ENCODE measurements around the gene SLC6A11. TPM values are rescaled to one million over a fixed set of nuclear protein-coding genes. Genes with fewer than 3 reads are reported as not detected.

The SLC6A11 gene
- total RNA-seq, 1 experiment from 2014 or later = not detected

DNA sequence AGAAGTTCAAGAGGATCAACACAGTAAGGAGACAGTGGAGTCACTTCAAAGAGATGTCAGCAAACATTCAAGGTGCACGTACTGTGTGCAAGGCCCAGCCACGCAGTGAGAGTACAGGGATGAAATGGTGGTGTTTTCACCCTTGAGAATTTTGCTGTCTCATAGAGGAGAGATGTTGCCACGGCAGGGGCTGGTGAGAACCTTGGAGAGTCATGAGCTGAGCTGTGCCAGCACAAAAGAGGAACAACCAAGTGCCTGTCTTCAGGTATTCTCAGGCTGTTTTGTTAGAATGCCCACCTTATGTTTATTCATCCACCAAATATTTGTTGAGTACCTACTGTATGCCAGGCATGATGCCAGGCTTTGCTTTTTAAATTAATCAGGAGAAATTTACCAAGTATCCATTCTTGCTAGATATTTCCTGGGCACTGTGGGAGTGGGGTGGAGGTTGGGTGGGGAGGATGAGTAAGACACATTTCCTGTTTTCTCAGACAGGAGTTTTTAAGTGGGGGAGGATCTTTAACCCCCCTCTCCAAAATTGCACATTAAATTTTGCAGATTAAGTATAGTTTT is 72.6 kb downstream of the SLC6A11 start:
- BruUV-seq (replicated peaks) = no TSS peak

DNA sequence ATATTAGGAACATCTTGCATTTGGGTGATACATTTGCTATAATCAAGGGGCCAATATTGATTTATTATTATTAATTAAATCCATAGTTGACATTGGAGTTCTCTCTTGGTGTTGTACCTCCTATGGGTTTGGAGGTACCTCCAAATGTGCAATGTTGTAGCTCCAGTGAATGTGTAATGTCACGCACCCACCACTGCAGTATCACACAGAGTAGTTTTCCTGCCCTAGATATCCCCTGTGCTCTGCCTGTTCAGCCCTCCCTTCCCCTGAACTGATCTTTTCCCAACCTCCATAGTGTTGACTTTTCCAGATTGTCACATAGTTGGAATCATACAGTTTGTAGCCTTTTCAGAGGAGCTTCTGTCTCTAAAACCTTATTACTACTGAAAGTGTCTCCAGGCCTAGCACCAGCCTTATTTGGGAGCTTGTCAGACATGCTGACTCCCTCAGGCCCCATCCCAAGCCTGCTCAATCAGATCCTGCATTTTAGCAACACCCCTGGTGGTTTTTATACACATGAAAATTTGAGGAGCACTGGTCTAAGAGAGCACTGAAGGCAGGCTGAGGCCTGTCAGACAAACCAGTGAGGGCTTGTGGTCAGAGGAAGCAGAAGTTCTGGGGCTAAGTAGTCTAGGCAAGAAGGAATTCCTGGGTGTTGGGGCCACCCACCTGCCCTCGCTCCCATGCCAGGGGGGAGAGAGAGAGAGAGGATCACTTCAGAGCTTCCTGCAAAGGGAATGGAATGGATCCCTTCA is 73.4 kb downstream of the SLC6A11 start:
- intact Hi-C loops (cut with micrococcal nuclease; ENCODE audit: unreplicated experiment) = no loop called here
- Mint-ChIP-seq H3K27me3 (ENCODE audit: unreplicated experiment) (peaks cover 72% of the 10 kb centered on the region), H3K4me3 (ENCODE audit: low read depth, unreplicated experiment) (no peak overlapping the region), H3K36me3 (ENCODE audit: insufficient read depth, unreplicated experiment) (no peaks in the 10 kb centered on the region), H3K27ac (ENCODE audit: unreplicated experiment) (no peak overlapping the region), H3K9me3 (ENCODE audit: low read depth, unreplicated experiment) (peaks cover 2% of the 10 kb centered on the region), H3K4me1 (ENCODE audit: low read depth, unreplicated experiment) (no peaks in the 10 kb centered on the region)
- DNase-seq = no peak
- no TSS peak for BruUV-seq (replicated peaks)
- no peak for TF ChIP-seq CTCF (IDR thresholded peaks at IDR 0.05; ENCODE audit: unreplicated experiment)
- CTCF ChIA-PET = no interaction called here

More for the DNA sequence above, 72.6 kb downstream of the SLC6A11 start:
- H3K4me1 Mint-ChIP-seq (ENCODE audit: low read depth, unreplicated experiment) = no peaks in the 10 kb centered on the region
- H3K36me3 Mint-ChIP-seq (ENCODE audit: insufficient read depth, unreplicated experiment) = no peaks in the 10 kb centered on the region
- DNase-seq = no peak
- H3K9me3 Mint-ChIP-seq (ENCODE audit: low read depth, unreplicated experiment) = peaks cover 2% of the 10 kb centered on the region
- CTCF ChIA-PET = no interaction called here
- peaks cover 71% of the 10 kb centered on the region for H3K27me3 Mint-ChIP-seq (ENCODE audit: unreplicated experiment)
- intact Hi-C loops (cut with micrococcal nuclease; ENCODE audit: unreplicated experiment) = no loop called here
- no peak overlapping the region for H3K4me3 Mint-ChIP-seq (ENCODE audit: low read depth, unreplicated experiment)
- no peak overlapping the region for H3K27ac Mint-ChIP-seq (ENCODE audit: unreplicated experiment)
- TF ChIP-seq CTCF (IDR thresholded peaks at IDR 0.05; ENCODE audit: unreplicated experiment) = no peak

DNA sequence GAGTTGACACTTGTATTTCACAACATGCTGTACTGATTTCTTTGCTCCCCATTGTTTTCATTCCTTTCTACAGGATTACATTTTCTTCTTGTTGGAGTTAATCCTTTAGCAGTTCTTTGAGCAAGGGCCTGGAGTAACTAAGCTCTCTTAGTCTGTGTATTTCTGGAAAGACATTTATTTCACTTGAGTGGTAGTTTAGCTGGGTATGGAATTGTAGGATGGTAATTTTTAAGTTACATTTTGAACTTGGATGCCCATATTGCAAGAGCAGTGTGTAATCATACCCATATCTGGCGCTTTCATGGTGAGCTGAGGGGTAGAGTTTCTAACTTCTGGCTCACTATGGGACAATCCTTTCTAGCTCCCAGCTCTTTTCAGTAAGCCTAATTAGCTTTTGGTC is 74.6 kb downstream of the SLC6A11 start:
- no peak overlapping the region for H3K4me3 Mint-ChIP-seq (ENCODE audit: low read depth, unreplicated experiment)
- TF ChIP-seq CTCF (IDR thresholded peaks at IDR 0.05; ENCODE audit: unreplicated experiment) = no peak
- H3K4me1 Mint-ChIP-seq (ENCODE audit: low read depth, unreplicated experiment) = no peaks in the 10 kb centered on the region
- peaks cover 72% of the 10 kb centered on the region for H3K27me3 Mint-ChIP-seq (ENCODE audit: unreplicated experiment)
- H3K27ac Mint-ChIP-seq (ENCODE audit: unreplicated experiment) = no peak overlapping the region
- H3K9me3 Mint-ChIP-seq (ENCODE audit: low read depth, unreplicated experiment) = peaks cover 2% of the 10 kb centered on the region
- intact Hi-C loops (cut with micrococcal nuclease; ENCODE audit: unreplicated experiment) = no loop called here
- no TSS peak for BruUV-seq (replicated peaks)
- CTCF ChIA-PET = interaction anchor here (0.6 kb wide), 1 partner anchor 72 kb away, joined by 3 read pairs; no protein-coding TSS in a partner anchor
- no peaks in the 10 kb centered on the region for H3K36me3 Mint-ChIP-seq (ENCODE audit: insufficient read depth, unreplicated experiment)
- no peak for DNase-seq

GRCh38 chr3:10892622-10893021 is 76.6 kb downstream of the SLC6A11 start:
- Mint-ChIP-seq H3K4me3 (ENCODE audit: low read depth, unreplicated experiment) (no peak overlapping the region), H3K4me1 (ENCODE audit: low read depth, unreplicated experiment) (no peaks in the 10 kb centered on the region), H3K36me3 (ENCODE audit: insufficient read depth, unreplicated experiment) (no peaks in the 10 kb centered on the region), H3K27ac (ENCODE audit: unreplicated experiment) (no peak overlapping the region), H3K9me3 (ENCODE audit: low read depth, unreplicated experiment) (peaks cover 2% of the 10 kb centered on the region), H3K27me3 (ENCODE audit: unreplicated experiment) (peaks cover 71% of the 10 kb centered on the region)
- intact Hi-C loops (cut with micrococcal nuclease; ENCODE audit: unreplicated experiment) = no loop called here
- BruUV-seq (replicated peaks) = no TSS peak
- CTCF ChIA-PET = interaction anchor here (0.7 kb wide), 1 partner anchor 499 kb away, joined by 4 read pairs; no protein-coding TSS in a partner anchor
- no peak for DNase-seq
- TF ChIP-seq CTCF (IDR thresholded peaks at IDR 0.05; ENCODE audit: unreplicated experiment) = no peak

Measured in Calu3 (cell line).